DND-41 (cell line): Measurements from ENCODE around the gene B3GALT6.
A peak's percentile ranks its signal among the peaks of the same experiment; 100 is the strongest.

Experiments
- ATAC-seq: fragments of 200-7000 bp; cut with Tn5 transposase; 3 replicates; pipeline ENCODE4 v1.9.1; 2021; ENCODE audit warnings: low read depth; ENCODE audit not compliant: insufficient read depth
- DNase-seq: peaks from one replicate; pipeline ENCODE4 v3.0.0-alpha.2; 2020
- H2AFZ ChIP-seq: 2 replicates; pipeline ENCODE4 v1.6.0; 2012; ENCODE audit warnings: low read depth, low read length
- H3K27ac ChIP-seq: 2 replicates; pipeline ENCODE4 v1.5.1; 2012; ENCODE audit warnings: low read length, inconsistent platforms
- H3K27me3 ChIP-seq: fragments of 200-600 bp; sonication (generic); 2 replicates; pipeline ENCODE4 v1.6.0; 2012; ENCODE audit warnings: low read length, mild to moderate bottlenecking, inconsistent platforms; ENCODE audit not compliant: insufficient read depth, poor library complexity
- H3K36me3 ChIP-seq: 2 replicates; pipeline ENCODE4 v1.5.1; 2012; ENCODE audit warnings: low read length, inconsistent platforms; ENCODE audit not compliant: insufficient read depth
- H3K4me1 ChIP-seq: 2 replicates; pipeline ENCODE4 v1.5.1; 2012; ENCODE audit warnings: mild to moderate bottlenecking, low read length; ENCODE audit not compliant: insufficient read depth
- H3K4me2 ChIP-seq: 2 replicates; pipeline ENCODE4 v1.6.0; 2012; ENCODE audit warnings: mild to moderate bottlenecking, moderate library complexity, low read length, inconsistent platforms; ENCODE audit not compliant: insufficient read depth
- H3K4me3 ChIP-seq, 2 experiments: fragments of 200-600 bp in 1 of 2; shearing (Covaris generic) in 1 of 2; 2 replicates each; pipeline ENCODE4 v1.5.1; 2012 to 2016; ENCODE audit warnings: inconsistent platforms in 2 of 2, low read length in 2 of 2, mild to moderate bottlenecking in 2 of 2, low read depth in 1 of 2, moderate library complexity in 1 of 2
- H3K79me2 ChIP-seq: 2 replicates; pipeline ENCODE4 v1.6.0; 2012; ENCODE audit warnings: low read length, inconsistent platforms; ENCODE audit not compliant: insufficient read depth
- H3K9ac ChIP-seq: 2 replicates; pipeline ENCODE4 v1.6.0; 2012; ENCODE audit warnings: low read depth, mild to moderate bottlenecking, inconsistent platforms, low read length, moderate library complexity
- H3K9me3 ChIP-seq: 2 replicates; pipeline ENCODE4 v1.5.1; 2012; ENCODE audit warnings: low read length, moderate library complexity, mild to moderate bottlenecking, inconsistent platforms; ENCODE audit not compliant: insufficient read depth, severe bottlenecking
- H4K20me1 ChIP-seq: 2 replicates; pipeline ENCODE4 v1.6.0; 2012; ENCODE audit warnings: low read length; ENCODE audit not compliant: insufficient read depth
- CTCF ChIP-seq: IDR thresholded peaks from 2 replicates; pipeline ENCODE4 v1.5.1; 2012; ENCODE audit warnings: borderline replicate concordance, low read length, moderate library complexity, mild to moderate bottlenecking; ENCODE audit not compliant: poor library complexity, severe bottlenecking; ENCODE audit errors: extremely low read depth
- EZH2 ChIP-seq: IDR thresholded peaks from 3 replicates; pipeline ENCODE4 v1.6.1; 2012; ENCODE audit warnings: borderline replicate concordance, low read depth, mild to moderate bottlenecking, moderate library complexity, low read length, inconsistent platforms; ENCODE audit not compliant: severe bottlenecking

Gene B3GALT6

GRCh38 chr1:1274931-1275431 lies 42.9 kb downstream of the B3GALT6 start:
- H3K4me2 ChIP-seq = peak overlapping the region; percentile 99
- DNase-seq = no peak
- no peak for TF ChIP-seq CTCF
- no peak for TF ChIP-seq EZH2
- peaks cover 43% of the 10 kb centered on the region for H3K4me1 ChIP-seq
- peaks cover 25% of the 10 kb centered on the region for H3K36me3 ChIP-seq
- no peak overlapping the region for H3K27ac ChIP-seq
- H3K9ac ChIP-seq = peak overlapping the region; percentile 86
- H4K20me1 ChIP-seq = peaks cover 32% of the 10 kb centered on the region
- peak overlapping the region in 1 of 2 experiments; percentile 96; a peak in 2 of 4 replicates for H3K4me3 ChIP-seq
- H2AFZ ChIP-seq = peak overlapping the region; percentile 93; the same call in 1 of the 2 replicates
- H3K79me2 ChIP-seq = peaks cover 45% of the 10 kb centered on the region
- no peaks in the 10 kb centered on the region for H3K9me3 ChIP-seq
- no peaks in the 10 kb centered on the region for H3K27me3 ChIP-seq
- ATAC-seq = no peak

- peaks cover 24% of the 10 kb centered on the region for H4K20me1 ChIP-seq
- H3K9me3 ChIP-seq = no peaks in the 10 kb centered on the region
- no peak overlapping the region for H3K4me2 ChIP-seq
- no peaks in the 10 kb centered on the region for H3K27me3 ChIP-seq
- ATAC-seq (no peak), DNase-seq (no peak)
- no peak overlapping the region for H3K27ac ChIP-seq
- H2AFZ ChIP-seq = no peak overlapping the region
- no peak overlapping the region for H3K9ac ChIP-seq
- no peak overlapping the region for H3K4me3 ChIP-seq
- TF ChIP-seq EZH2 = no peak
- no peak for TF ChIP-seq CTCF
- peaks cover 18% of the 10 kb centered on the region for H3K36me3 ChIP-seq
- peaks cover 35% of the 10 kb centered on the region for H3K4me1 ChIP-seq
- H3K79me2 ChIP-seq = peaks cover 36% of the 10 kb centered on the region
These were observed 43.8 kb downstream of the B3GALT6 start for GRCh38 chr1:1275836-1276235.

GRCh38 chr1:1278620-1279019 lies 46.6 kb downstream of the B3GALT6 start:
- Histone ChIP-seq H3K27ac (no peak overlapping the region), H3K9ac (no peak overlapping the region), H3K27me3 (no peaks in the 10 kb centered on the region), H3K79me2 (peaks cover 8% of the 10 kb centered on the region), H3K9me3 (no peaks in the 10 kb centered on the region), H3K4me2 (no peak overlapping the region), H3K4me3 (no peak overlapping the region), H2AFZ (no peak overlapping the region), H3K4me1 (peaks cover 14% of the 10 kb centered on the region), H3K36me3 (no peaks in the 10 kb centered on the region), H4K20me1 (no peaks in the 10 kb centered on the region)
- ATAC-seq = no peak
- TF ChIP-seq CTCF = no peak
- no peak for TF ChIP-seq EZH2
- no peak for DNase-seq

GRCh38 chr1:1279028-1279427 lies 47.0 kb downstream of the B3GALT6 start:
- DNase-seq = no peak
- Histone ChIP-seq H3K9me3 (no peaks in the 10 kb centered on the region), H3K9ac (no peak overlapping the region), H3K4me2 (no peak overlapping the region), H2AFZ (no peak overlapping the region), H3K27ac (no peak overlapping the region), H3K4me3 (no peak overlapping the region), H3K36me3 (no peaks in the 10 kb centered on the region), H3K79me2 (peaks cover 7% of the 10 kb centered on the region), H3K4me1 (peaks cover 14% of the 10 kb centered on the region), H4K20me1 (no peaks in the 10 kb centered on the region), H3K27me3 (no peaks in the 10 kb centered on the region)
- no peak for TF ChIP-seq CTCF
- ATAC-seq = no peak
